ENCODE results near the gene LYZL1. TPM values are rescaled to one million over a fixed set of nuclear protein-coding genes. Genes with fewer than 3 reads are reported as not detected.
"Not testable (repeated sequence)": the region's sequence is repeated elsewhere in the genome, so short reads cannot be mapped to it uniquely, and the experiment has no call there.

The LYZL1 gene
- total RNA-seq, 1 donor: not detected

DNA sequence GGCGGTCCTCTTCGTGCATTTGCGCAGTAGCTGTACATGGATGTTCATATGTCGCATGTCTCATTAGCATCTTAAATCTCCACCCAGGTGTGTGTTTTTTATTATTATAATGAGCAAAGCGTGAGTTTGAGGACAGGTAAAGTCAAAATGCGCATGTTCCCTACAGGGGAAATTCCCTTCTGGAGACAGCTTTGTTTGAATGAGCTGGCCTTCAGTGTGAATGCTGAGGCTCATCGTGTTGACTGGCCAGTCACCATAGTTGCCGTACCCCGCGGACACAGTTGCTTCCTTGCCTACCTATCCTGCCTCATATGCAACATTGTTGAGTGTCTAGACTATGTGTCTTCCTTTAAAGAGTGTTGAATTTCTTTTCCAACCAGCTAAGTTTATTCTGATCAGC, 13.6 kb downstream of the LYZL1 start:
- DNase-seq (ENCODE audit: low read depth): no peak
- H3K4me3 ChIP-seq (ENCODE audit: low read depth, low read length): no peak overlapping the region
- TF ChIP-seq, protein P1, sequence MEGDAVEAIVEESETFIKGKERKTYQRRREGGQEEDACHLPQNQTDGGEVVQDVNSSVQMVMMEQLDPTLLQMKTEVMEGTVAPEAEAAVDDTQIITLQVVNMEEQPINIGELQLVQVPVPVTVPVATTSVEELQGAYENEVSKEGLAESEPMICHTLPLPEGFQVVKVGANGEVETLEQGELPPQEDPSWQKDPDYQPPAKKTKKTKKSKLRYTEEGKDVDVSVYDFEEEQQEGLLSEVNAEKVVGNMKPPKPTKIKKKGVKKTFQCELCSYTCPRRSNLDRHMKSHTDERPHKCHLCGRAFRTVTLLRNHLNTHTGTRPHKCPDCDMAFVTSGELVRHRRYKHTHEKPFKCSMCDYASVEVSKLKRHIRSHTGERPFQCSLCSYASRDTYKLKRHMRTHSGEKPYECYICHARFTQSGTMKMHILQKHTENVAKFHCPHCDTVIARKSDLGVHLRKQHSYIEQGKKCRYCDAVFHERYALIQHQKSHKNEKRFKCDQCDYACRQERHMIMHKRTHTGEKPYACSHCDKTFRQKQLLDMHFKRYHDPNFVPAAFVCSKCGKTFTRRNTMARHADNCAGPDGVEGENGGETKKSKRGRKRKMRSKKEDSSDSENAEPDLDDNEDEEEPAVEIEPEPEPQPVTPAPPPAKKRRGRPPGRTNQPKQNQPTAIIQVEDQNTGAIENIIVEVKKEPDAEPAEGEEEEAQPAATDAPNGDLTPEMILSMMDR (IDR thresholded peaks at IDR 0.05; ENCODE audit: insufficient read depth, low read length): no peak

DNA sequence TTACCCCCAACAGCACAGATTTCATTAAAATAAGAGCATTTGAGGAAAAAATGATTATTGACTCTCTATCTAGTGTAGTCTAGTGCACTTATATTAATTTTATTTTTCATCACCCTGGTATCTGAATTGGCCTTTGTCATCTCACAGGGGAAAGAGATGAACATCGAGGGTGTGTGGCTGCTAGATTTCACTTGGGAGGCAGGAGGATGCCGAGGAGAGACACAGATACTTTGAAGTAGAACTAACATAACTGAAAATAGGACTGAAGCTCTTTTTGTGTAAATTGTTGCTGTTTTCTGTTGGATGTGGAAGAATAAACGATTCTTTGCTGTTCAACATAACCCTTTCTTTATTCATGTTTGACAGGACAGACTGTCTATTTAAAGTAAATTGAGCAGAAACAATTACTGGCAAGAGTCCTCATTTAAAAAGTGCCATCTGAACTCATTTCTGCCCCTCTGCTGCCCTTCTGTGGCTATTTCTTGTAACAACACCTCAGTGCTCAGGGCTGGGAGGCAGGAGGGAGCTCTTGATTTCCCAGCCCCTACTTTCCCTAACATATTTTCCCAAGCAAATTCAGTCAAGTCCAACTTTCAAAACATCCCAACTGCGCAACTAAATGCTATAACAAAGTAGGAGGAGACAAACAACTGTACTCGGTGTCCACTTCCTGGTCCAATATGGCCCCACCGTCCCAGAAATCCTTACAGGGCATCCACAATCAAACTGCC, 15.6 kb downstream of the LYZL1 start:
- peak overlapping the region; percentile 19 for H3K4me3 ChIP-seq (ENCODE audit: low read depth, low read length)
- TF ChIP-seq, protein P1 (IDR thresholded peaks at IDR 0.05; ENCODE audit: insufficient read depth, low read length): peak; percentile 76
- peak; percentile 86 for DNase-seq (ENCODE audit: low read depth)

DNA sequence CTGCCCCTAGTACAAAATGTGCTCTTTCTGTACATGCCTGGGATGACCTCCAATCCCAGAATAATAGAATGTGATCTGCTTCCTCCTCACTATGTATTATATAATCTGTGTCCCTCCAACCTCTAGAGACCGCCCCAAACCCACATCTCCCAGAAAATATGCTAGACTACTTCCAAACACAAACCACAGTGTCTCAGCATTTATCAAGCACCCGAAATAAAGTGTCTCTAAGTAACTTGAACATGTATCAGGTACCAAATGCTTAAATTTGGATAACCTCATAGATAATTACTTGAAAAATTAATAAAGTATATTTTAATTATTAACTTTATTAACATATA, 16.1 kb downstream of the LYZL1 start:
- DNase-seq (ENCODE audit: low read depth): no peak
- H3K4me3 ChIP-seq (ENCODE audit: low read depth, low read length): no peak overlapping the region
- TF ChIP-seq, protein P1 (IDR thresholded peaks at IDR 0.05; ENCODE audit: insufficient read depth, low read length): no peak

DNA sequence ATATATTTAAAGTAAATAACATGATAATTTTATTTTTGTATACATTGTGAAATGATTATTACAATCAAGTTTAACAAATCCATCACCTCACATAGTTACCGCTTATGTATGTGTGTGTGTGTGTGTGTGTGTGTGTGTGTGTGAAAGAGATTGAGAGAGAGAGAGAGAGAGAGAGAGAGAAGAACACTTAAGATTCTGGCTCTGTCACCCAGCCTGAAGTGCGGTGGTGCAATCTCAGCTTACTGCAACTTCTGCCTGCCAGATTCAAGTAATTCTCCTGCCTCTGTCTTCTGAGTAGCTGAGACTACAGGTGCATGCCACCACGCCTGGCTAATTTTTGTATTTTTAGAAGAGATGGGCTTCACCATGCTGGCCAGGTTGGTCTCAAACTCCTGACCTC, 17.8 kb downstream of the LYZL1 start:
- TF ChIP-seq, protein P1 (IDR thresholded peaks at IDR 0.05; ENCODE audit: insufficient read depth, low read length): no peak
- H3K4me3 ChIP-seq (ENCODE audit: low read depth, low read length): no peak overlapping the region
- DNase-seq (ENCODE audit: low read depth): no peak

DNA sequence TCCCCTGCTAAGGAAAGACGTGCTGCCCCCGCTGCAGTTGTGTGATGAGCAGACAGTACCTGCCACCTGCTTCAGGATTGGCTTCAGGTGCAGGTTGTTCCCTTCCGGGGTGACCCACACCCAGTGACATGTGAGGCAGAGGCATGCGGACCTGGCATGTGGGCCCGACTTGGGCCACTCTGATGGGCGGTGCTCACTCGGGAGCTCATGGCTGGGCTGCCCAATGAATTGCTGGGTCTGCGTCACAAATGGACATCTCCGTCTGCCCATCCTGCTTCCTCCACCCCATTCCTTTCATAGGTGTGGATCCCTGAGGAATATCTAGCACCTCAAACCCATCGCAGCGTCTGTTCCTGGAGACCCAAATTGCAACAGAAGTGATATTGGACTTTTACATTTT, 19.3 kb downstream of the LYZL1 start:
- not testable (repeated sequence) for DNase-seq (ENCODE audit: low read depth); H3K4me3 ChIP-seq (ENCODE audit: low read depth, low read length)

DNA sequence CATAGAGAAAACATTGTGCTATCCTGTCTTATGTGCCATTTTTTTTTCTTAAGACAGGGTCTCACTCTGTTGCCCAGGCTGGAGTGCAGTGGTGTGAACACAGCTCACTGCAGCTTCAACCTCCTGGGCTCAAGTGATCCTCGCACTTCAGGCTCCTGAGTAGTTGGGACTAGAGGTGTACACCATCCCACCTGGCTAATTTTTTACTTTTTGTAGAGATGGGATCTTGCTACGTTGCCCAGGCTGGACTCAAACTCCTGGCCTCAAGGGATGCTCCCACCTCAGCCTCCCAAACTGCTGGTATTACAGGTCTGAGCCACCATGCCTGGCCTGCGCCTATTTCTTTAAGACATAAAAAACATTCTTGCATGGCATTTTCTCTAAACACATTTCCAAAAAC, 20.6 kb downstream of the LYZL1 start:
- DNase-seq (ENCODE audit: low read depth): no peak
- TF ChIP-seq, protein P1 (IDR thresholded peaks at IDR 0.05; ENCODE audit: insufficient read depth, low read length): no peak
- H3K4me3 ChIP-seq (ENCODE audit: low read depth, low read length): no peak overlapping the region

DNA sequence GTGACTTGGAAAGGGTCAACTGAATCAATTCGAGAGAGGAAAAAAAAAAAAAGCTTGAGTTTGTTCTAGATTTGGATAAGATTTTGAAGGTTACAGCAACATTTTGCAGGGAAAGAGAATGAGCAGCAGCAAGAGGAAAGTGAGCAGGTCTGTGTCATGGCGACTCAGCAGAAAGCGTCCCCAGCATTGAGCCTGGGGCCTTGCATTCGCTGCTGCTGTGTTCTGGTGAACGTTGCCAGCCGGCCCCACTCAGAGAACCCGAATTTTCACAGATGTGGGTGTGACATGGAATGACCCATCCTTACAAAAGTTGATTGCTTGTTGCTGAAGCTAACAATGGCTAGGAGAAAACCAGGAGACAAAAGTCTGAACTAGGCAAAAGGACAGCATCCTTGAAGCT, 21.6 kb downstream of the LYZL1 start:
- peak; percentile 23 for DNase-seq (ENCODE audit: low read depth)
- H3K4me3 ChIP-seq (ENCODE audit: low read depth, low read length): not testable (repeated sequence)

DNA sequence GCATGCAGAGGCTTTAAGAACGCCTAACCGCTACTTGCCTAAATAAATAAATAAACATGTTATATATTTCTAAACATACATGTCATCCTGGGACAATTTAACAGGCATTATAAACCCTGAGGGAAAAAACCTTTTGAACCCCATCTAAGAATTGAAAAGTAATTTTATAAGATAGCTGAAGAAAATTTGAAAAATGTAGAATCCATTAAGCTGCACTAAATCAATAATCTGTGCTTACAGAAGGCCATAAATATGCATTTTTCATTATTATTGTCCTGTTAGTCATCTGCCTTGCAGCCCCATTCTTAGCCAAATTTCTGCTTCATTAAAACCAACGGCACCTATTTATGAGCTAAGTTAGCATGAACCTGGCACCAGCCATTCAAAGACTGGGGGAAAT, 24.2 kb downstream of the LYZL1 start:
- no peak overlapping the region for H3K4me3 ChIP-seq (ENCODE audit: low read depth, low read length)
- DNase-seq (ENCODE audit: low read depth): no peak
- TF ChIP-seq, protein P1 (IDR thresholded peaks at IDR 0.05; ENCODE audit: insufficient read depth, low read length): no peak

Measured in fibroblast of the aortic adventitia (primary cell).